ENCODE measurements around the gene CEP97.
"Not testable (repeated sequence)": the region's sequence is repeated elsewhere in the genome, so short reads cannot be mapped to it uniquely, and the experiment has no call there.

CEP97 gene

GRCh38 chr3:101729586-101729985 is 5.2 kb downstream of the CEP97 start:
- no peak for DNase-seq (ENCODE audit: low read depth)
- no peak for TF ChIP-seq CTCF (IDR thresholded peaks at IDR 0.05; ENCODE audit: control insufficient read depth, extremely low read depth, insufficient read depth)
- no peak overlapping the region for H3K4me3 ChIP-seq (ENCODE audit: low read depth, low read length)

GRCh38 chr3:101730839-101731238 is 6.4 kb downstream of the CEP97 start:
- H3K4me3 ChIP-seq (ENCODE audit: low read depth, low read length): no peak overlapping the region
- no peak for TF ChIP-seq CTCF (IDR thresholded peaks at IDR 0.05; ENCODE audit: control insufficient read depth, extremely low read depth, insufficient read depth)
- DNase-seq (ENCODE audit: low read depth): no peak

- H3K4me3 ChIP-seq (ENCODE audit: low read depth, low read length): no peak overlapping the region
- no peak for DNase-seq (ENCODE audit: low read depth)
These were observed 7.8 kb downstream of the CEP97 start for GRCh38 chr3:101732240-101732641.

GRCh38 chr3:101735833-101736232 is 11.4 kb downstream of the CEP97 start:
- TF ChIP-seq CTCF (IDR thresholded peaks at IDR 0.05; ENCODE audit: control insufficient read depth, extremely low read depth, insufficient read depth): no peak
- no peak for DNase-seq (ENCODE audit: low read depth)
- no peak overlapping the region for H3K4me3 ChIP-seq (ENCODE audit: low read depth, low read length)

More at GRCh38 chr3:101732240-101732641, 7.8 kb downstream of the CEP97 start:
- no peak for TF ChIP-seq CTCF (IDR thresholded peaks at IDR 0.05; ENCODE audit: control insufficient read depth, extremely low read depth, insufficient read depth)

GRCh38 chr3:101741914-101742313 is 17.5 kb downstream of the CEP97 start:
- H3K4me3 ChIP-seq (ENCODE audit: low read depth, low read length); DNase-seq (ENCODE audit: low read depth): not testable (repeated sequence)

GRCh38 chr3:101744811-101745210 is 20.4 kb downstream of the CEP97 start:
- no peak for DNase-seq (ENCODE audit: low read depth)
- no peak for TF ChIP-seq CTCF (IDR thresholded peaks at IDR 0.05; ENCODE audit: control insufficient read depth, extremely low read depth, insufficient read depth)
- no peak overlapping the region for H3K4me3 ChIP-seq (ENCODE audit: low read depth, low read length)

- not testable (repeated sequence) for H3K4me3 ChIP-seq (ENCODE audit: low read depth, low read length); DNase-seq (ENCODE audit: low read depth)
These were observed 21.5 kb downstream of the CEP97 start for GRCh38 chr3:101745934-101746333.

GRCh38 chr3:101753386-101754113 is 29.1 kb downstream of the CEP97 start:
- DNase-seq (ENCODE audit: low read depth); H3K4me3 ChIP-seq (ENCODE audit: low read depth, low read length): not testable (repeated sequence)
